CD4-positive, alpha-beta T cell treated with Interleukin-6 for 4 hours (primary cell): ENCODE measurements around the gene XPA.
A peak's percentile ranks its signal among the peaks of the same experiment; 100 is the strongest.

Experiments used
- DNase-seq: peaks from one replicate; pipeline ENCODE4 v3.0.0-alpha.2; 2020; ENCODE audit warnings: mixed read lengths

XPA gene

GRCh38 chr9:97647996-97648395, 49.1 kb downstream of the XPA start:
- DNase-seq: no peak

DNA sequence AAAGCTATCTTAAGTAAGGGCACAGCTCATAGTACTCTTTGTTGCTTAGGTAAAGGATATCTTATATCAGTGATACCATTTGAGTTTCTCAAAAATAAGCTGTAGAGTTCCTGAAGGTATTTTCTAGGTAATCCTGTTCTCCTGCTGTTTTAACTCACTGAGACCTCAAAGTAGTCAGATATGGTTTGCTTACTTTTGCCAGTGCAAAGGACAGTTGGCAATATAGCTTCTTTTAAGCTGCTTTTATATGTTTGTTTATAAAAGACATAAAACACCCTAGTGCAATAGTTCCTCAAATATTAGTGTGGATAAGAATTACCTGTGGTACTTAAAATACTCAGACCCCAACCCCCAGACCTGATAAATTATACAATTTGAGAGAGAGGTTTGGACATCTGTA, 51.4 kb downstream of the XPA start:
- DNase-seq: no peak

GRCh38 chr9:97640325-97640724, 56.8 kb downstream of the XPA start:
- no peak for DNase-seq

DNA sequence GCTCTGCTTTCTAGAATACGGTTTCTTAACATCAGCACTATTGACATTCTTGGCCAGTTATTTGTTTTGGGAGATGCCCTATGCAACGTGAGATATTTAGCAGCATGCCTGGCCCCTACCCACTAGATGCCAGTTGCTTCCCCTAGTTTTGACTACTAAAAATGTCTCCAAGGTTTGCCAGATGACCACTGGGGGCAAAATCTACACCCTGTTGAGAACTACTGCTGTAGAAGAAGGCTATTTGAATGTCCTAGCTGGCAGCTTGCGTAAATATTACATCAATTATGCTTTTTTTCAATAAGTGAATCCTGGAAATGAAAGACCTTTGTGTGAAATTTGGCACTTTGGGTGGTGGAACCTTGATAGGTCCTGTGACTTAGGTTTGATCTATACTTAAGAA, 58.5 kb downstream of the XPA start:
- no peak for DNase-seq

- no peak for DNase-seq
These were observed 60.2 kb downstream of the XPA start for GRCh38 chr9:97636903-97637302.

DNA sequence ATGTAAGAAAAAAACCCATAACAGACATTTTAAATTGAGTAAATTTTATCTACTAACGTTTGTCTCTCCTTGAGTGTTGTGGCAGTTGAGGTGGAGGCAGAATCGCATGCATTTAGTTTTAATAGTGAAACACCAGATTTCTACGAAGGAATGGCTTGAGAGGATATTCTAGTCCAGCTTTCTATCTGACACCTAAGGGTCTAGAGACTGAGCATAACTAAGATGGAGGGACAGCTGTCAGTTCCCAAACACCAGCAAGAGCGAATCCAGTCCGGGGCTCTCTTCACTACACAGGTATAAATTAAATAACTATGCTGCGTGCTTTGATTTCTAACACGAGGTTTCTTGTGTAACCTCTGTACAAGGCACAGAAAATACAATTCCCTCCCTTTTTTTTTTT, 62.1 kb downstream of the XPA start:
- DNase-seq: no peak

DNA sequence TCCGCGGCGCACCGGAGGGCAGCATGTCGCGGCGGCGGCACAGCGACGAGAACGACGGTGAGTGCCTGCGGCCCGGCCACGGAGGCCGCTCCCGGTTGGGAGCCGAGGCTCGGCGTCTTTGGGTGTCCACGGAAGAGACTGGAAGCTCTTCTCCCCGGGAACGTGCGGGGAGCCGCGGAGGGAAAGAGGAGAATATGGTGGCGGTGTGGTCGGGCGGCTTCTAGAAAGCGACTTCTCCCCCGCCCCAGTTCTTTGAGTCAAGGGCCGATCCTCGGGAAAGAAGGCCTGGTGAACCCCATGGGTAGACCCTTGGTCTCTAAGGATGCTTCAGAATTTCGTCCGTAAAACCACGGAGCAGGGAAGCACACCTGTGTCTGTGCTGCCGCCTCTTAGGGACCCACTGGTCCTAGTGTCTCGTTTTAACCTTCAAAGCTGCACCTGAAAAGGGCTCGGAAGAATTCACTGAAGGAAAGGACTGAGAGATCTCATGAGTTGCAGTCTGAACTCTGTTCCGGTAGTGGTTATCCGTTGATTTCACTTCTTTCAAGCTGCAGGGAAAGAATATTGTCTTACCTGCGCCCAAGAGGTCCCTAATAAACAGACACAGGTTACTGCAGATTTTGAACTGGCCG, 63.2 kb downstream of the XPA start:
- DNase-seq: no peak

- peak; percentile 97 for DNase-seq
These were observed 63.9 kb downstream of the XPA start, which contains the start of the genes NCBP1 and TSTD2 for GRCh38 chr9:97632985-97633858. Gene NCBP1, plus strand, starts transcription at chr9:97633821. Its CDS starts 61 bp downstream, at chr9:97633882. Gene TSTD2, minus strand, starts transcription at chr9:97633368. Its CDS starts 5,806 bp downstream, at chr9:97627562.

GRCh38 chr9:97632248-97632984, 64.7 kb downstream of the XPA start:
- DNase-seq: peak; percentile 35

- no peak for DNase-seq
These were observed 66.5 kb downstream of the XPA start for GRCh38 chr9:97630591-97630990.

DNA sequence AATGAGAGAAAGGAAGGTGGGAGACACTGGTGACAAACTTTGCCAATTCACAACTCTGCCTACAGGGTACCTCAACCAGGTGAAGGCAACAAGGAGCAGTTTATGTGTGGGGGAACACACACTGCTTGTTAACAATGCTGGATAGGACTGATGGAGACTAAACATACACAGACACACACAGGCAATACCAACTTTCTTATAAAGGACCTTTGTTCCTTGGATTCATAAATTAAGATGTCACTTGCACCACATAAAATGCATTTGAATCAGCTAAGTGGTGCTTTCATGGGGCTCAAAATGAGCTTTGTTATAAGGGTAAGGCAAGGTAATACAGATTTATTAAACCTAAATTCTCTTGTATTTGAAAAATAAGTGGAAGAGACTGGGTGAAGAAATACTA, 68.0 kb downstream of the XPA start:
- DNase-seq: no peak

DNA sequence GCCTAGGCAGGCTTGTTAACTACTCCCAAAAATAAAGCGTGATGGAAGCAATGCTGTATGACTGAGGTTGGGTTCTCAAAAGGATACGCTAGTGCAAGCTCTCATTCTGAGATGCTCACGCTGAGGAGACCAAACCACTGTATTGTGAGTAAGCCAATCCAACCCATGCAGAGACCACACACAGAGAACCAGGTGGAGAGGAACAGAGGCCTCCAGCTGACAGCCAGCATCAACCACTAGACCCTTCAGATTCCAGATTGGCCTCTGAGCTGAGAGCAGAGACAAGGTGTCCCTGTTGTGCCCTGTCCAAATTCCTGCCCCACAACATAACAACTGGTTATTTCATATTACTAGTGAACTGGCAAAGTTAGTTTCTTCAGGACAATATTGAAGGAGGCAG, 68.5 kb downstream of the XPA start:
- DNase-seq: no peak

DNA sequence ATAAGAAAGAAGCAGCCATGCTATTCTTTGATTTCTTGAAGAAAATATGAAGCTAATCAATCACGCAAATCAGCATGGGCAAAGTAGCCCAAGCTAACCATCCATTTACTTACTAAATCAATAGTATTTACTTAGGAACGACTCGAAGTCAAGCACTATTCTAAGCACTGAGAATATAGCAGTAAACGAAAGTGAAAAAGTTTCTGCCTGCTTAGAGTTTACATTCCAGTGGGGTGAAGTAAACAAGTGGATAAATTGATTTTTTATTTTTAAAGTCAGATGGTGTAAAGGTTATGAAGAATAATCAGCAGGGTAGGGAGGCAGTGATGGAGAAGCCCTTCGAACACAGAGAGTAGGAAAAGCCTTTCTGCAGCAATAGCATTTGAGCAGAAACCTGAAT, 69.5 kb downstream of the XPA start:
- DNase-seq: no peak

GRCh38 chr9:97625620-97626019, 71.5 kb downstream of the XPA start:
- no peak for DNase-seq
